Spleen (tissue), 7 donors: Measurements from ENCODE around the gene FIGN.

Experiments
- POLR2A ChIP-seq, 3 donors: fragments of 450-650 bp; IDR thresholded peaks; one replicate each; pipeline ENCODE4 v1.5.1; 2017; ENCODE audit warnings: antibody characterized with exemption in 3 of 3, mild to moderate bottlenecking in 1 of 3
- POLR2AphosphoS5 ChIP-seq, 3 donors: sonication (generic); formaldehyde crosslinking; IDR thresholded peaks; one replicate each; pipeline ENCODE4 v1.5.1; 2017; ENCODE audit warnings: antibody characterized with exemption in 3 of 3
- TF ChIP-seq, protein P1 (sequence below), 11 experiments: fragments of 200-600 bp in 7 of 11; fragments of 450-650 bp in 4 of 11; sonication (generic) in 4 of 11; IDR thresholded peaks in 8 of 11; conservative IDR thresholded peaks in 3 of 11; 1 replicate in 7 of 11; 2 replicates in 4 of 11; pipeline versions ENCODE4 v1.4.0 to v1.8.0; 2016 to 2021; ENCODE audit warnings: antibody characterized with exemption in 11 of 11, inconsistent platforms in 4 of 11, mild to moderate bottlenecking in 1 of 11
- donor health status: DM: no; HTN: no; CAD: no; lungs with moderate emphysema.
- donor health status: DM: no; HTN: no; CAD: no.
- donor health status: DM: no; HTN: no; CAD: no.

DNA sequence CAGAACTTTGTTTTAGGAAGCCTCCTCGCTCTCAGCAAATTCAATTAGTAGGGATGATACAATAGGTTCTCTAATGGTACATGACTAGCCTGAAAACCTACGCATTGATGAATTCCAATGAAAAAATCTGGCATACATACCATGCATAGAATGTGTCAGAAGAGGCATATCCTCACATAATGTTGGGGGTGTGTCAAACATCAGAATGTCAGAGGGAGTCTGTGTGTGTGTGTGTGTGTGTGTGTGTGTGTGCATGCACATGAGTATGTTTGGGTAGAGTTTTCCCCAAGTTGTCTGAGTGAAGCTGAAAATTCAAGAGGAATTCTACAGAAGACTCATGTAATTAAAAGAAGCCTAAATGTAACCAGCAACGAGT, 78.5 kb downstream of the FIGN start:
- TF ChIP-seq POLR2A (IDR thresholded peaks at IDR 0.05): no peak
- TF ChIP-seq, protein P1, sequence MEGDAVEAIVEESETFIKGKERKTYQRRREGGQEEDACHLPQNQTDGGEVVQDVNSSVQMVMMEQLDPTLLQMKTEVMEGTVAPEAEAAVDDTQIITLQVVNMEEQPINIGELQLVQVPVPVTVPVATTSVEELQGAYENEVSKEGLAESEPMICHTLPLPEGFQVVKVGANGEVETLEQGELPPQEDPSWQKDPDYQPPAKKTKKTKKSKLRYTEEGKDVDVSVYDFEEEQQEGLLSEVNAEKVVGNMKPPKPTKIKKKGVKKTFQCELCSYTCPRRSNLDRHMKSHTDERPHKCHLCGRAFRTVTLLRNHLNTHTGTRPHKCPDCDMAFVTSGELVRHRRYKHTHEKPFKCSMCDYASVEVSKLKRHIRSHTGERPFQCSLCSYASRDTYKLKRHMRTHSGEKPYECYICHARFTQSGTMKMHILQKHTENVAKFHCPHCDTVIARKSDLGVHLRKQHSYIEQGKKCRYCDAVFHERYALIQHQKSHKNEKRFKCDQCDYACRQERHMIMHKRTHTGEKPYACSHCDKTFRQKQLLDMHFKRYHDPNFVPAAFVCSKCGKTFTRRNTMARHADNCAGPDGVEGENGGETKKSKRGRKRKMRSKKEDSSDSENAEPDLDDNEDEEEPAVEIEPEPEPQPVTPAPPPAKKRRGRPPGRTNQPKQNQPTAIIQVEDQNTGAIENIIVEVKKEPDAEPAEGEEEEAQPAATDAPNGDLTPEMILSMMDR (IDR thresholded peaks at IDR 0.05 in 8 of 11, conservative IDR thresholded peaks at IDR 0.05 in 3 of 11): no peak
- no peak for TF ChIP-seq POLR2AphosphoS5 (IDR thresholded peaks at IDR 0.05)
